Stimulated activated CD8-positive, alpha-beta memory T cell treated with anti-CD3 and anti-CD28 coated beads, Interleukin-4, amount 100 ng/mL, for 48 hours (primary cell): ENCODE data around the gene PANK1.

Source experiments
- DNase-seq: peaks from one replicate; pipeline ENCODE4 v3.0.0-alpha.2; 2020

Gene PANK1

GRCh38 chr10:89615112-89615511, 29.9 kb downstream of the PANK1 start:
- DNase-seq: no peak

GRCh38 chr10:89613582-89613981, 31.5 kb downstream of the PANK1 start:
- no peak for DNase-seq

GRCh38 chr10:89611282-89611681, 33.8 kb downstream of the PANK1 start:
- no peak for DNase-seq

GRCh38 chr10:89609833-89610346, 35.2 kb downstream of the PANK1 start:
- DNase-seq: no peak

GRCh38 chr10:89604200-89604599, 40.8 kb downstream of the PANK1 start:
- no peak for DNase-seq

GRCh38 chr10:89602919-89603318, 42.1 kb downstream of the PANK1 start:
- DNase-seq: no peak

GRCh38 chr10:89601728-89602361, 43.2 kb downstream of the PANK1 start:
- no peak for DNase-seq

- no peak for DNase-seq
Measured at GRCh38 chr10:89600041-89600440, 45.0 kb downstream of the PANK1 start.

- DNase-seq: no peak
Measured at GRCh38 chr10:89593043-89593442, 52.0 kb downstream of the PANK1 start.

- DNase-seq: no peak
Measured at GRCh38 chr10:89592539-89592938, 52.5 kb downstream of the PANK1 start.

GRCh38 chr10:89591796-89592271, 53.2 kb downstream of the PANK1 start:
- DNase-seq: no peak

GRCh38 chr10:89591111-89591795, 53.8 kb downstream of the PANK1 start:
- DNase-seq: no peak

GRCh38 chr10:89590326-89590725, 54.7 kb downstream of the PANK1 start:
- DNase-seq: no peak

- no peak for DNase-seq
Measured at GRCh38 chr10:89589101-89589720, 55.8 kb downstream of the PANK1 start.

- no peak for DNase-seq
Measured at GRCh38 chr10:89588671-89589070, 56.4 kb downstream of the PANK1 start.

- no peak for DNase-seq
Measured at GRCh38 chr10:89582022-89582421, 63.0 kb downstream of the PANK1 start.

GRCh38 chr10:89580243-89580642, 64.8 kb downstream of the PANK1 start:
- DNase-seq: no peak

- DNase-seq: no peak
Measured at GRCh38 chr10:89576696-89577095, 68.3 kb downstream of the PANK1 start.

- no peak for DNase-seq
Measured at GRCh38 chr10:89576022-89576421, 69.0 kb downstream of the PANK1 start.

GRCh38 chr10:89575031-89575430, 70.0 kb downstream of the PANK1 start:
- no peak for DNase-seq

- DNase-seq: no peak
Measured at GRCh38 chr10:89574368-89574767, 70.7 kb downstream of the PANK1 start.

GRCh38 chr10:89567576-89568245, 77.3 kb downstream of the PANK1 start:
- DNase-seq: no peak

- no peak for DNase-seq
Measured at GRCh38 chr10:89566992-89567391, 78.0 kb downstream of the PANK1 start.
